K562 (cell line): Measurements from ENCODE around the gene SOX12. TPM values are rescaled to one million over a fixed set of nuclear protein-coding genes. Genes with fewer than 3 reads are reported as not detected.
A peak's percentile ranks its signal among the peaks of the same experiment; 100 is the strongest.

Source experiments
- ARID1B ChIP-seq: fragments of 450-650 bp; IDR thresholded peaks from 2 replicates; pipeline ENCODE4 v1.6.1; 2016; ENCODE audit warnings: antibody characterized with exemption, mild to moderate bottlenecking, inconsistent platforms
- CCNT2 ChIP-seq: IDR thresholded peaks from 2 replicates; pipeline ENCODE4 v1.6.1; 2011; ENCODE audit warnings: borderline replicate concordance, low read depth, mild to moderate bottlenecking, moderate library complexity, mixed read lengths, low read length; ENCODE audit not compliant: insufficient read length; ENCODE audit errors: extremely low read depth
- CXXC5 ChIP-seq: fragments of 250-450 bp; sonication (Bioruptor Pico); IDR thresholded peaks from 2 replicates; pipeline ENCODE4 v1.8.0; 2022; ENCODE audit warnings: inconsistent platforms, mild to moderate bottlenecking, moderate library complexity
- KDM4B ChIP-seq, 2 experiments: fragments of 450-650 bp in 1 of 2; sonication (generic) in 1 of 2; IDR thresholded peaks; 2 replicates each; pipeline ENCODE4 v1.6.1; 2016 to 2017; ENCODE audit warnings: borderline replicate concordance in 2 of 2, antibody characterized with exemption in 1 of 2, low read depth in 1 of 2, mild to moderate bottlenecking in 1 of 2
- MGA ChIP-seq: fragments of 450-650 bp; IDR thresholded peaks from 2 replicates; pipeline ENCODE4 v1.6.1; 2016; ENCODE audit warnings: mild to moderate bottlenecking, moderate library complexity
- MTA3 ChIP-seq: fragments of 450-650 bp; formaldehyde crosslinking; IDR thresholded peaks from 2 replicates; pipeline ENCODE4 v1.6.1; 2017; ENCODE audit warnings: mild to moderate bottlenecking, borderline replicate concordance
- SOX6 ChIP-seq: fragments of 450-650 bp; IDR thresholded peaks from 2 replicates; pipeline ENCODE4 v1.6.1; 2014; ENCODE audit warnings: mild to moderate bottlenecking
- TEAD4 ChIP-seq, 2 experiments: sonication (generic) in 1 of 2; formaldehyde crosslinking in 1 of 2; IDR thresholded peaks; 2 replicates each; pipeline versions ENCODE4 v1.6.1 to v1.8.0; 2012 to 2022; ENCODE audit warnings: borderline replicate concordance in 1 of 2, inconsistent platforms in 1 of 2, low read length in 1 of 2, mild to moderate bottlenecking in 1 of 2, missing genetic modification reagents in 1 of 2
- ZFX ChIP-seq: sonication (generic); formaldehyde crosslinking; IDR thresholded peaks from 2 replicates; pipeline ENCODE4 v1.8.0; 2022; ENCODE audit warnings: mild to moderate bottlenecking, missing genetic modification reagents, moderate library complexity
- ZNF239 ChIP-seq: fragments of 250-450 bp; sonication (Bioruptor Pico); IDR thresholded peaks from 2 replicates; pipeline ENCODE4 v1.4.0; 2020; ENCODE audit warnings: mild to moderate bottlenecking
- polyA plus RNA-seq, 8 experiments: library from polyadenylated mRNA; depleted of rRNA in 4 of 8; stranded (reverse) in 5 of 8; unstranded in 3 of 8; fragments of >200 nt; fragmentation: Nextera tagmentation in 2 of 8; fragmentation: Illumina TruSeq in 1 of 8; extraction: Ambion mirVana in 2 of 8; extraction: Trizol in 1 of 8; gene quantifications; 2 replicates each; pipeline versions ENCODE4 v1.2.1 to v1.2.3, GENCODE V29; 2011 to 2014; ENCODE audit warnings: inconsistent platforms in 1 of 8, missing spikeins in 1 of 8
- total RNA-seq, 7 experiments: library from RNA; depleted of rRNA in 6 of 7; stranded (reverse); fragments of >200 nt in 6 of 7; fragmentation: Illumina TruSeq in 2 of 7; extraction: Trizol in 2 of 7; gene quantifications; 2 replicates each; pipeline versions ENCODE4 v1.2.1 to v1.2.3, GENCODE V29; 2011 to 2021; ENCODE audit warnings: low replicate concordance in 1 of 7
- TF ChIP-seq, protein P1 (sequence below), 2 experiments: IDR thresholded peaks; 2 replicates each; pipeline ENCODE4 v1.6.1; 2012; ENCODE audit warnings: improper control_type of control experiment in 2 of 2, low read depth in 2 of 2, low read length in 2 of 2, borderline replicate concordance in 1 of 2

The SOX12 gene
- total and polyA plus RNA-seq, 9 of the 15 experiments (the other 6 are each of a cell fraction or from before 2014, with no cell fraction given), result 0.42 to 26.3 (median 2.6) TPM

DNA sequence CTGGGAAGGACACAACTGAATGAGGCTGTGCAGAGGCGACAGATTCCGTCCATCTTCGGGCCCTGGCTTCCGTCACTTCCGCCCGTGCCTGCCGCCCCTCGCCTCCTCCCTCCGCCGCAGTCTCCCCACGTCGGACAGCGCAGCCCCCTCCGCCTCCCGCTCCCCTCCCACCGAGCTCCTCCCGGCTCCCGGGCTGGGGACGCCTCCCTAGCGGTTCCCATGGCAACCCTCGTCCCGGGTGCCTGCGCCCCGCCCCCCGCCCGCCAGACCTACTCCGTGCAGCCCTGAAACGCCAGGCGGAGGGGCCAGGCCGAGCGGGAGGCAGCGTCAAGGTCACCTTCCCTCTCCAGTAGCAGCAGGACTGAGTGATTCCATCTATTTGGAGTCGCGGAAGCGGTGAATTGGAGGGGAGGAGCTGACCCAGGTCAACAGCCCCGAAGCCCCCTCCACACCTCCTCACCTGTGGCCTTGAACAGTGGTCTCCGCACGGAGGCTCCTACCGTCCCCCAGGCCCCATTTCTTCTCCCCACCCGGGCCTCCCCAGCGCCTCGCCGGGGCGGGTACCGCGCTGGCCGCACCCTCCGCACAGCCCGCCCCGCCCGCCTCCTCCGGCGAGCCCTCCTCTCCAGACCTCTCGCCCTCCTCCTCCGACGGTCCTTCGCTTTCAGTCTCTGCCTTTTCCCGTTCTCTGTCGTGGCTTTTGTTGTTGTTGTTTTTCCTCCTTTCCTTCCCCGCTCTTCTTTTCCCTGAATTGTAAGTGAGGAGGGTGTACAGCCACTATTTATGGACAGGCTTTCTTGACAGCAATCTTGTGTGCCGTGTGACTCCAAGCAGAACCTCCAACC is 22.5 kb downstream of the SOX12 start (continued):
- TF ChIP-seq, protein P1, sequence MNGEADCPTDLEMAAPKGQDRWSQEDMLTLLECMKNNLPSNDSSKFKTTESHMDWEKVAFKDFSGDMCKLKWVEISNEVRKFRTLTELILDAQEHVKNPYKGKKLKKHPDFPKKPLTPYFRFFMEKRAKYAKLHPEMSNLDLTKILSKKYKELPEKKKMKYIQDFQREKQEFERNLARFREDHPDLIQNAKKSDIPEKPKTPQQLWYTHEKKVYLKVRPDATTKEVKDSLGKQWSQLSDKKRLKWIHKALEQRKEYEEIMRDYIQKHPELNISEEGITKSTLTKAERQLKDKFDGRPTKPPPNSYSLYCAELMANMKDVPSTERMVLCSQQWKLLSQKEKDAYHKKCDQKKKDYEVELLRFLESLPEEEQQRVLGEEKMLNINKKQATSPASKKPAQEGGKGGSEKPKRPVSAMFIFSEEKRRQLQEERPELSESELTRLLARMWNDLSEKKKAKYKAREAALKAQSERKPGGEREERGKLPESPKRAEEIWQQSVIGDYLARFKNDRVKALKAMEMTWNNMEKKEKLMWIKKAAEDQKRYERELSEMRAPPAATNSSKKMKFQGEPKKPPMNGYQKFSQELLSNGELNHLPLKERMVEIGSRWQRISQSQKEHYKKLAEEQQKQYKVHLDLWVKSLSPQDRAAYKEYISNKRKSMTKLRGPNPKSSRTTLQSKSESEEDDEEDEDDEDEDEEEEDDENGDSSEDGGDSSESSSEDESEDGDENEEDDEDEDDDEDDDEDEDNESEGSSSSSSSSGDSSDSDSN (IDR thresholded peaks at IDR 0.05; ENCODE audit: borderline replicate concordance in 1 of 2, low read depth in 2 of 2, low read length in 2 of 2), result 0 out of 4 replicates have a peak, but pooled peaks have one; percentile 22 to 36
- TF ChIP-seq TEAD4 (IDR thresholded peaks at IDR 0.05; ENCODE audit: low read length), result no peak
- no peak for TF ChIP-seq TEAD4 (CRISPR knock-in tag; IDR thresholded peaks at IDR 0.05; ENCODE audit: borderline replicate concordance)
- 0 out of 2 replicates have a peak, but pooled peaks have one; percentile 44 for TF ChIP-seq MTA3
- 0 out of 4 replicates have a peak, but pooled peaks of 1 of the 2 experiments have one; percentile 71 for TF ChIP-seq KDM4B (IDR thresholded peaks at IDR 0.05; ENCODE audit: borderline replicate concordance in 2 of 2, low read depth in 1 of 2)
- peak; percentile 49; the same call in 1 of the 2 replicates for TF ChIP-seq MGA
- TF ChIP-seq CCNT2, result peak; percentile 21
- peak; percentile 26; the same call in 1 of the 2 replicates for TF ChIP-seq SOX6
- no peak for TF ChIP-seq ZNF239 (CRISPR knock-in tag)
- peak; percentile 71 for TF ChIP-seq CXXC5
- TF ChIP-seq ARID1B, result peak; percentile 77; the same call in 1 of the 2 replicates
- peak; percentile 97 for TF ChIP-seq ZFX (CRISPR knock-in tag)
